HepG2 (cell line): ENCODE data around the gene HOXC11. TPM values are rescaled to one million over a fixed set of nuclear protein-coding genes. Genes with fewer than 3 reads are reported as not detected.

Experiments
- GTF2F1 ChIP-seq: fragments of 150-350 bp; IDR thresholded peaks from 2 replicates; pipeline ENCODE4 v1.6.1; 2014; ENCODE audit warnings: low read length
- KDM5B ChIP-seq: sonication (generic); formaldehyde crosslinking; IDR thresholded peaks from 2 replicates; pipeline ENCODE4 v1.4.0; 2020; ENCODE audit warnings: missing genetic modification reagents, mild to moderate bottlenecking, borderline replicate concordance
- POLR2AphosphoS5 ChIP-seq: IDR thresholded peaks from 2 replicates; pipeline ENCODE4 v1.6.1; 2012; ENCODE audit warnings: low read depth, low read length
- TRAFD1 ChIP-seq: sonication (generic); formaldehyde crosslinking; IDR thresholded peaks from 2 replicates; pipeline ENCODE4 v1.5.1; 2020; ENCODE audit warnings: missing genetic modification reagents, mild to moderate bottlenecking, borderline replicate concordance
- ZC3H13 ChIP-seq: sonication (generic); formaldehyde crosslinking; IDR thresholded peaks from 2 replicates; pipeline ENCODE4 v1.8.1; 2023; ENCODE audit warnings: mild to moderate bottlenecking, missing genetic modification reagents, moderate library complexity
- ZNF12 ChIP-seq: sonication (generic); formaldehyde crosslinking; IDR thresholded peaks from 2 replicates; pipeline ENCODE4 v1.5.0; 2020; ENCODE audit warnings: missing genetic modification reagents
- ZNF567 ChIP-seq: sonication (generic); formaldehyde crosslinking; IDR thresholded peaks from 2 replicates; pipeline ENCODE4 v1.8.1; 2023; ENCODE audit warnings: mild to moderate bottlenecking, missing genetic modification reagents, borderline replicate concordance
- polyA plus RNA-seq, 8 experiments: library from polyadenylated mRNA; depleted of rRNA in 3 of 8; stranded (reverse) in 7 of 8; unstranded in 1 of 8; fragments of >200 nt; fragmentation: Illumina TruSeq in 4 of 8; extraction: Trizol in 4 of 8; gene quantifications; 2 replicates each; pipeline versions ENCODE4 v1.2.1 to v1.2.3, GENCODE V29; 2011 to 2016; ENCODE audit warnings: low read depth in 4 of 8, missing spikeins in 1 of 8, mixed read lengths in 1 of 8; ENCODE audit not compliant: insufficient read depth in 1 of 8
- total RNA-seq, 5 experiments: library from RNA; depleted of rRNA; stranded (reverse); fragments of >200 nt; fragmentation: Illumina TruSeq; extraction: Trizol; gene quantifications; 2 replicates each; pipeline ENCODE4 v1.2.3, GENCODE V29; 2016; ENCODE audit warnings: low read depth in 1 of 5
- TF ChIP-seq, protein P1 (sequence below), 2 experiments: fragments of 450-650 bp in 1 of 2; sonication (generic) in 1 of 2; formaldehyde crosslinking in 1 of 2; IDR thresholded peaks; 2 replicates each; pipeline versions ENCODE4 v1.6.1 to v1.8.0; 2016 to 2022; ENCODE audit warnings: antibody characterized with exemption in 1 of 2, mild to moderate bottlenecking in 1 of 2, missing genetic modification reagents in 1 of 2
- TF ChIP-seq, protein P2 (sequence below): IDR thresholded peaks from 2 replicates; pipeline ENCODE4 v1.6.1; 2016; ENCODE audit warnings: control low read depth

The HOXC11 gene
- total and polyA plus RNA-seq, 2 of the 13 experiments (the other 11 are each of a cell fraction or from before 2014, with no cell fraction given): not detected

DNA sequence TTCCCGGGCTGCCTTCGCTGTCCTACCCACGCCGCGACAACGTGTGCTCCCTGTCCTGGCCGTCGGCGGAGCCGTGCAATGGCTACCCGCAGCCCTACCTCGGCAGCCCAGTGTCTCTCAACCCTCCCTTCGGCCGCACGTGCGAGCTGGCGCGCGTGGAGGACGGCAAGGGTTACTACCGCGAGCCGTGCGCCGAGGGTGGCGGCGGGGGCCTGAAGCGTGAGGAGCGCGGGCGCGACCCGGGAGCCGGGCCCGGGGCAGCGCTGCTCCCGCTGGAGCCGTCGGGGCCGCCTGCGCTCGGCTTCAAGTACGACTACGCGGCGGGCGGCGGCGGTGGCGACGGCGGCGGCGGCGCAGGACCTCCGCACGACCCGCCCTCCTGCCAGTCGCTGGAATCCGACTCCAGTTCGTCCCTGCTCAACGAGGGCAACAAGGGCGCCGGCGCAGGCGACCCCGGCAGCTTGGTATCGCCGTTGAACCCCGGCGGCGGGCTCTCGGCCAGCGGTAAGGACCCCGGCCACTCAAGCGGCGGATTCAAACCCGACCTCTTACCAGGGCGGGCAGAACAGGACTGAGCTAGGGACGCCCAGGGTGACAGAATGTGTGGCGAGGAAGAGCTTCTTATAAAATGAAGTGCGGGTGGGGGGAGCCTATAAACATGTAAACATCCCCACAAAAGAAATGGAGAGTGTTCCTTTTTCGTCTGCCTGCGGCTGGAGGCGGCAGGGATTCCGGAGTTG, 17.7 kb upstream of the HOXC11 start (continued):
- TF ChIP-seq, protein P1, sequence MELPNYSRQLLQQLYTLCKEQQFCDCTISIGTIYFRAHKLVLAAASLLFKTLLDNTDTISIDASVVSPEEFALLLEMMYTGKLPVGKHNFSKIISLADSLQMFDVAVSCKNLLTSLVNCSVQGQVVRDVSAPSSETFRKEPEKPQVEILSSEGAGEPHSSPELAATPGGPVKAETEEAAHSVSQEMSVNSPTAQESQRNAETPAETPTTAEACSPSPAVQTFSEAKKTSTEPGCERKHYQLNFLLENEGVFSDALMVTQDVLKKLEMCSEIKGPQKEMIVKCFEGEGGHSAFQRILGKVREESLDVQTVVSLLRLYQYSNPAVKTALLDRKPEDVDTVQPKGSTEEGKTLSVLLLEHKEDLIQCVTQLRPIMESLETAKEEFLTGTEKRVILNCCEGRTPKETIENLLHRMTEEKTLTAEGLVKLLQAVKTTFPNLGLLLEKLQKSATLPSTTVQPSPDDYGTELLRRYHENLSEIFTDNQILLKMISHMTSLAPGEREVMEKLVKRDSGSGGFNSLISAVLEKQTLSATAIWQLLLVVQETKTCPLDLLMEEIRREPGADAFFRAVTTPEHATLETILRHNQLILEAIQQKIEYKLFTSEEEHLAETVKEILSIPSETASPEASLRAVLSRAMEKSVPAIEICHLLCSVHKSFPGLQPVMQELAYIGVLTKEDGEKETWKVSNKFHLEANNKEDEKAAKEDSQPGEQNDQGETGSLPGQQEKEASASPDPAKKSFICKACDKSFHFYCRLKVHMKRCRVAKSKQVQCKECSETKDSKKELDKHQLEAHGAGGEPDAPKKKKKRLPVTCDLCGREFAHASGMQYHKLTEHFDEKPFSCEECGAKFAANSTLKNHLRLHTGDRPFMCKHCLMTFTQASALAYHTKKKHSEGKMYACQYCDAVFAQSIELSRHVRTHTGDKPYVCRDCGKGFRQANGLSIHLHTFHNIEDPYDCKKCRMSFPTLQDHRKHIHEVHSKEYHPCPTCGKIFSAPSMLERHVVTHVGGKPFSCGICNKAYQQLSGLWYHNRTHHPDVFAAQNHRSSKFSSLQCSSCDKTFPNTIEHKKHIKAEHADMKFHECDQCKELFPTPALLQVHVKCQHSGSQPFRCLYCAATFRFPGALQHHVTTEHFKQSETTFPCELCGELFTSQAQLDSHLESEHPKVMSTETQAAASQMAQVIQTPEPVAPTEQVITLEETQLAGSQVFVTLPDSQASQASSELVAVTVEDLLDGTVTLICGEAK (IDR thresholded peaks at IDR 0.05): no peak
- TF ChIP-seq, protein P1 (CRISPR knock-in tag; IDR thresholded peaks at IDR 0.05): no peak
- TF ChIP-seq, protein P2, sequence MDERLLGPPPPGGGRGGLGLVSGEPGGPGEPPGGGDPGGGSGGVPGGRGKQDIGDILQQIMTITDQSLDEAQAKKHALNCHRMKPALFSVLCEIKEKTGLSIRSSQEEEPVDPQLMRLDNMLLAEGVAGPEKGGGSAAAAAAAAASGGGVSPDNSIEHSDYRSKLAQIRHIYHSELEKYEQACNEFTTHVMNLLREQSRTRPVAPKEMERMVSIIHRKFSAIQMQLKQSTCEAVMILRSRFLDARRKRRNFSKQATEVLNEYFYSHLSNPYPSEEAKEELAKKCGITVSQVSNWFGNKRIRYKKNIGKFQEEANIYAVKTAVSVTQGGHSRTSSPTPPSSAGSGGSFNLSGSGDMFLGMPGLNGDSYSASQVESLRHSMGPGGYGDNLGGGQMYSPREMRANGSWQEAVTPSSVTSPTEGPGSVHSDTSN (CRISPR knock-in tag): no peak
- no peak for TF ChIP-seq ZC3H13 (CRISPR knock-in tag)
- TF ChIP-seq GTF2F1: no peak
- no peak for TF ChIP-seq ZNF567 (CRISPR knock-in tag)
- TF ChIP-seq POLR2AphosphoS5: no peak
- TF ChIP-seq ZNF12 (CRISPR knock-in tag): no peak
- no peak for TF ChIP-seq KDM5B (CRISPR knock-in tag)
- no peak for TF ChIP-seq TRAFD1
- TF ChIP-seq, all 625 proteins: peak for 0
